Activated CD4-positive, alpha-beta T cell treated with anti-CD3 and anti-CD28 coated beads for 24 hours (primary cell): ENCODE data around the gene PHACTR3.

Experiments used
- DNase-seq, 2 donors: peaks; one replicate each; pipeline ENCODE4 v3.0.0-alpha.2; 2020; ENCODE audit warnings: low read depth in 2 of 2

PHACTR3 gene

GRCh38 chr20:59731376-59731775 lies 127.0 kb downstream of the PHACTR3 start:
- DNase-seq, result no peak

- DNase-seq, result no peak
Measured at GRCh38 chr20:59733351-59733750, 129.0 kb downstream of the PHACTR3 start.

DNA sequence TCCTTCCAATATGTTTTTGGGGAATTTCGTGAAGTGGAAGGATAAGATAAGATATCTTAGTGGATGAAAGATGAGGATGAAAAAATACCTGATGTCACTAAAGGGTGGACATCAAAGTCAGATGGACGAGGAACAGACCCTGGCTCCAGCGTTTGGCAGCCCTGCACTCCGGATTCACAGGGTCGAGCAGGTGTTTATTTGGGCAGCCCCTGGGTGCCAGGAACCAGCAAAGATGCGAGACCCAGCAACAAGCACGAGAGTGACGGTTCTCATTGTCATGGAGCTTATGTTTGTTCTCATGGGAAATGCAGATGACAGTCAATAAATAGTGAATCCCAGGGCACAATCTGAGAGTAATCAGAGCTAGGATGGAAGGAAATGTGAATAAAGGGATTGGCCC lies 131.1 kb downstream of the PHACTR3 start:
- DNase-seq, result no peak

- no peak for DNase-seq
Measured at GRCh38 chr20:59735917-59736316, 131.6 kb downstream of the PHACTR3 start.

GRCh38 chr20:59736366-59736765 lies 132.0 kb downstream of the PHACTR3 start:
- no peak for DNase-seq

DNA sequence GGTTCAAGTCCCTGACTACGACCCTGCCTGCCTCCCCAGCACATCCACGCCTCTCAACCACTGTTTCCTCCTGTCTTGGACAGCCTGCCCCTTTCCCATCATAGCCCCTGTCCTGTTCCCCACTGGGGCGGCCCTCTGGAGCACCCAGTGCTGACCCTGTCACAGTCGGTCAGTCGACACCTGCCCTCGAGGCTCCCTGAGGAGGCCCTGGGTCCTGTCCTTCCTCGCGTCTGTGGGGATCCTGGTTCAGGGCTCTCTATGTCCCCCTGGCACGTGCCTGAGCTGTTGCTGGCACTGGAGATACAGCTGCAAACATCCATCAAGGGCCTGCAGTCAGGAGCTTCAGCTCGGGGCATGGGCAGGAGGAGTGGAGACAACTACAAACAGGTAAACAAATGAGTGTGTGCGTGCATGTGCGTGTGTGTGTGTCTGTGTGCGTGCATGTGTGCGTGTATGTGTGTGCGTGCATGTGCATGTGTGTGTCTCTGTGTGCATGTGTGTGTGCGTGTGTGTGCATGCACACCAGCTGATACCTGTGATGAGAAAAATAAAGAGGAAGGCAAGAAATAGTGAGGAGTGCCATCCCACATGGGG lies 132.8 kb downstream of the PHACTR3 start:
- no peak for DNase-seq

DNA sequence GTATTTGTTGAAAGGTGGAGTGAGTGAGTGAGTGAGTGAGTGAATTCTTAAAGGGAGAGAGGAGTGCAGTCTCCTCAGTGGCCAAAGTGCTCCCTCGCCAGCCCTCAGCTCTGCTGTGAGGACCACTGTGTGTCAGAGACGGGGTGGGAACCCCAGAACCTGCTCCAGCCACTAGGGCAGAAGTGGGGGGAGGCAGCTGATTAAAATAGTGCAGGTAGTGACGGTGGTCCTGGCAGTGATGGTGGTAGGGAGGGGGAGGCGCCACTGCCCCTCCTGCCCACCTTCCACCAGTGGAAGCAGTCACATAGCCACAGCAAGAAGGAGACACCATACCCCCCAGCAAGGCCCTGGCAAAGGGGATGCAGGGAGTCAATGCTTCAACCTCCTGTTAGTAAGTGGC lies 133.5 kb downstream of the PHACTR3 start:
- no peak for DNase-seq

- no peak for DNase-seq
Measured at GRCh38 chr20:59738851-59739250, 134.5 kb downstream of the PHACTR3 start.

GRCh38 chr20:59740621-59741020 lies 136.3 kb downstream of the PHACTR3 start:
- DNase-seq, result no peak

DNA sequence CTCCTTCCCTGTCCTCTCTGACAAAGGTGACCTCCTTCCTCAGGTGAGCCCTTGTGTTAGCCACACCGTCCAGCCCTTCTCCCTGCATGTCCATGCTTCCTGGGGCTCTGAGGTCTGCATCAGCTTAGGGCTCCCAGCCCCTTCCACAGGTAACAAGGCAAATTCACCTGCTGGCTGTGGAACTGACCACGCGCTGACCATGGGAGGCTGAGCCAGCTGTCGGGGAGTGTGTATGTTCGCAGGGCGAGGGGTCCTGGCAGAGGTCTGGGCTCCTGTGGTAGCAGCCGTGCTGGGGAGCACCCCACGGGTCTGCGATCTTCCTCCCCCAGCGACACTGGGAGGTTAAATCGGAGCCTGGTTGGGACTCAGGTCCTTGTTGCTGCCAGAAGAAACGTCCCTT lies 136.7 kb downstream of the PHACTR3 start:
- DNase-seq, result no peak

- no peak for DNase-seq
Measured at GRCh38 chr20:59742351-59743095, 138.2 kb downstream of the PHACTR3 start.

GRCh38 chr20:59743308-59743707 lies 139.0 kb downstream of the PHACTR3 start:
- no peak for DNase-seq

- no peak for DNase-seq
Measured at GRCh38 chr20:59743767-59744485, 139.6 kb downstream of the PHACTR3 start.

DNA sequence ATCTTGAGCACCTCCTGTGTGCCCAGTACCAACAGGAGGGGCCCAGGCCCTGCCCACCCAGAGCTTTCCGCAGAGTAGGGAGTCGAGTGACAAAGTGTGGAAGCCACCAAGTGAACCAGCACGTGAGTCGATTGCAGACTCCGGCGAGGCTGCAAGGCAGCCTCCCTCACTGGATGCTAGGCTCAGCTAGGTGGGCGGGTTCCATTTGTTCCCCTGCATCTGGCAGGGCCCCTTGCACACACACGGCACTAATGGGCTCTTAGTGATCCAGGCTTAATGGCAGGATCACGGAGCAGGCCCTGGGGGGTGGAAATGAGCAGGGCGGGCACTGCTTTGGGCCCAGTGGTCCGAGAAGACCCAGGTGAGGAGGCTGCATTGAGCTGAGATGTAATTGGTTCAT lies 140.4 kb downstream of the PHACTR3 start:
- DNase-seq, result no peak

- no peak for DNase-seq
Measured at GRCh38 chr20:59745201-59745600, 140.9 kb downstream of the PHACTR3 start.

DNA sequence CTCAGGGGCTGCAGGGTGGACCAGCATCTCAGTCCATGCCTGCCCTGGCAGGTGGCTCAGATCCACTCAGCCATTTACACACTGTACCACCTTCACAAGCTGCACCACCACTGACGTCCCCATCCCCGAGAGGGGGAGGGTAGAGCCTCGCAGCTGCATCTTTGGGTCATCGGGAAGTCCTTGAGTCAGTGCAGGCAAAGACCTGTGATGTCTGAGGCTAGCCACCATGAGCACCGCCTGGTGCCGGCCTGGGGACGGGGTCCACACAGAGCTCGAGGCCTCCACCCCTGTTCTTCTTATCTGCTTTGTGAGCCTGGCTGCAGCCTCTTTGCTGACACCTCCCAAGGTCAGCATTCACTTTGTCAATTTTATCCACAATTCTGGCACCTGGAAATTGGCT lies 141.4 kb downstream of the PHACTR3 start:
- DNase-seq, result no peak

DNA sequence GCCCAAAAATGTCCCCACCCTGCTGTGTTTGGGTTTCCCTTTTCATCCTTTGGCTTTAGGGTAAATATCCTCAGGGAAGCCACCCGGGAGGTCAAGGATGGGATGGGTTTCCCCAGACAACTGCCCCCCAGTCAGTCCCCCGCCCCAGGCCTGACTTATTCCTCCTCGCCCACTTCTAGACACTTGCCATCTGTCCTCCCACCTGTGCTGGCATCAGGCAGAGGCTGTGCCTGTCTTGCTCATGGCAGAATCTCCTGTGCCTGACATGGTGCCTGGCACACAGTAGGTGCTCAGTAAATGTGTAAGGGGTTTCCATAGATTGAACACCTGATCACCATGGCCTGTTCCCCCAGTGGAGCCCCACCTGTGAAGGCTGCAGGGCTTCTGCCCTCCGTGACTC lies 141.8 kb downstream of the PHACTR3 start:
- no peak for DNase-seq

DNA sequence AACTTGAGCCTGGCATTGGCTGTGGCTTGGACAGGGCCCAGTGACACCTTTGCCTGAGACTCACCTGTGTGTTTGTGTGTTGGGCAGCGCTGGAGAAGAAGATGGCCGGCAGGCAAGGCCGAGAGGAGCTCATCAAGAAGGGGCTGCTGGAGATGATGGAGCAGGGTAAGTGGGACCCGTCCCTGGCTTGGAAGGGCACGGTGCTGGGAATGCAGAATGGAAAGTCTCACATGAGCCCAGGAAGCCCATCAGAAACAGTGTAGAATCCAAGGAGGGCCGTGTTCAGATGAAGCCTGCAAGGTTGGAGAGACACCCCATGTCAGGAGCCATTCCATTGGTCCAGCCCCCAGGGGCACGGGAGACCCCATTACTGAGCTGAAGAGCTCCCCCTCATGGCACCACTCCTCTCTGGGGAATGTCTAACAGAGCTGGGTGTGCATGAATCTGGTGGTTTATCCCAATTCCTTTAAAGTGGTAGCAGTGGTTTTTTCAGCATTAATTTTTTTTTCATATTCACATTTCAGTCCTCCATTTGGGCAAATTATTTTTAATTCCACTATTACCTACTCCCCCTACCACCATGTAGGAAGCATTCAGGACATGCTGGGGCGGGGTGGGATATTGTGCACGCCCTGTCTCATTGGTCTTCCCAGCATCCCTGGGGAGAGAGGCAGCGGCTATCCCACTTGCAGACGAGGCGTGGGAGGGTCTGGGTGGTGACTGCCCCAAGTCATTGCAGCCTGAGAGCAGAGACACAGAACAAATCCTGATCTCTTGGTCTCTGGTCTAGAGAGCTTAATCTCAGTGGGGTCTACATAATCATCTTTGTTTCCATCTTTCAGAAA lies 143.6 kb downstream of the PHACTR3 start:
- no peak for DNase-seq

GRCh38 chr20:59748619-59749191 lies 144.4 kb downstream of the PHACTR3 start:
- no peak for DNase-seq

- no peak for DNase-seq
Measured at GRCh38 chr20:59749301-59749700, 145.0 kb downstream of the PHACTR3 start.

GRCh38 chr20:59750209-59750840 lies 146.0 kb downstream of the PHACTR3 start:
- no peak for DNase-seq
